ENCODE results near the gene TPSAB1. TPM values are rescaled to one million over a fixed set of nuclear protein-coding genes. Genes with fewer than 3 reads are reported as not detected.
"Not testable (repeated sequence)": the region's sequence is repeated elsewhere in the genome, so short reads cannot be mapped to it uniquely, and the experiment has no call there.

TPSAB1 gene
- total and polyA plus RNA-seq, 2 donors, result 4.3 to 11.1 TPM

- not testable (repeated sequence) for H3K4me3 ChIP-seq (ENCODE audit: low read length in 2 of 2); H3K36me3 ChIP-seq (ENCODE audit: control insufficient read depth in 2 of 2, insufficient read depth in 2 of 2, low read length in 1 of 2); H3K4me1 ChIP-seq (ENCODE audit: control insufficient read depth in 2 of 2, insufficient read depth in 2 of 2, low read length in 2 of 2); H3K9me3 ChIP-seq (ENCODE audit: control insufficient read depth in 2 of 2, insufficient read depth in 1 of 2, low read length in 1 of 2); DNase-seq (ENCODE audit: low read depth in 6 of 9, low spot score in 9 of 9); H3K27ac ChIP-seq (ENCODE audit: low read depth in 1 of 2, low read length in 1 of 2)
- H3K27me3 ChIP-seq (ENCODE audit: control insufficient read depth in 2 of 2, insufficient read depth in 1 of 2, low read length in 1 of 2), result peaks cover 9 to 12% of the 10 kb centered on the region in 2 donors
- WGBS, result 93% methylated on average over 3 of the region's 3 CpGs
Measured at GRCh38 chr16:1254821-1255220, 14.3 kb downstream of the TPSAB1 start.

GRCh38 chr16:1255276-1256122 lies 15.0 kb downstream of the TPSAB1 start, which contains the start of gene TPSD1:
Gene TPSD1 (plus strand): TSS chr16:1256069. CDS start chr16:1256281, 212 bp downstream.
- H3K4me3 ChIP-seq (ENCODE audit: low read length in 2 of 2); H3K27ac ChIP-seq (ENCODE audit: low read depth in 1 of 2, low read length in 1 of 2); H3K36me3 ChIP-seq (ENCODE audit: control insufficient read depth in 2 of 2, insufficient read depth in 2 of 2, low read length in 1 of 2); H3K9me3 ChIP-seq (ENCODE audit: control insufficient read depth in 2 of 2, insufficient read depth in 1 of 2, low read length in 1 of 2); H3K4me1 ChIP-seq (ENCODE audit: control insufficient read depth in 2 of 2, insufficient read depth in 2 of 2, low read length in 2 of 2); DNase-seq (ENCODE audit: low read depth in 6 of 9, low spot score in 9 of 9): not testable (repeated sequence)
- WGBS, result 73% methylated on average over 24 of the region's 26 CpGs
- peaks cover 15 to 19% of the 10 kb centered on the region in 2 donors for H3K27me3 ChIP-seq (ENCODE audit: control insufficient read depth in 2 of 2, insufficient read depth in 1 of 2, low read length in 1 of 2)

DNA sequence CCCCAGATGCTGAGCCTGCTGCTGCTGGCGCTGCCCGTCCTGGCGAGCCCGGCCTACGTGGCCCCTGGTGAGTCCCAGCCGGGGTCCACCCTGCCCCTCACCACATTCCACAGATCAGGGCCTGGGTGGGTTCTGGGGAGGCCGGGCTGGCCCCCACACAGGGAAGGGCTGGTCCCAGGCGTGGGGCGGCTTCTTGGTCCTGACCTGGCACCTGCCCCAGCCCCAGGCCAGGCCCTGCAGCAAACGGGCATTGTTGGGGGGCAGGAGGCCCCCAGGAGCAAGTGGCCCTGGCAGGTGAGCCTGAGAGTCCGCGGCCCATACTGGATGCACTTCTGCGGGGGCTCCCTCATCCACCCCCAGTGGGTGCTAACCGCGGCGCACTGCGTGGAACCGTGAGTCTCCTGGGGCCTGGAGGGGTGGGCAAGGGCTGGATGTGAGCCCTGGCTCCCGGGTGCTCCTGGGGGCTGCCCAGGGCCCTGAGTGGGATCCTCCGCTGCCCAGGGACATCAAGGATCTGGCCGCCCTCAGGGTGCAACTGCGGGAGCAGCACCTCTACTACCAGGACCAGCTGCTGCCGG lies 15.9 kb downstream of the TPSAB1 start:
- peaks cover 24 to 27% of the 10 kb centered on the region in 2 donors for H3K27me3 ChIP-seq (ENCODE audit: control insufficient read depth in 2 of 2, insufficient read depth in 1 of 2, low read length in 1 of 2)
- DNase-seq (ENCODE audit: low read depth in 6 of 9, low spot score in 9 of 9), result not testable (repeated sequence)

DNA sequence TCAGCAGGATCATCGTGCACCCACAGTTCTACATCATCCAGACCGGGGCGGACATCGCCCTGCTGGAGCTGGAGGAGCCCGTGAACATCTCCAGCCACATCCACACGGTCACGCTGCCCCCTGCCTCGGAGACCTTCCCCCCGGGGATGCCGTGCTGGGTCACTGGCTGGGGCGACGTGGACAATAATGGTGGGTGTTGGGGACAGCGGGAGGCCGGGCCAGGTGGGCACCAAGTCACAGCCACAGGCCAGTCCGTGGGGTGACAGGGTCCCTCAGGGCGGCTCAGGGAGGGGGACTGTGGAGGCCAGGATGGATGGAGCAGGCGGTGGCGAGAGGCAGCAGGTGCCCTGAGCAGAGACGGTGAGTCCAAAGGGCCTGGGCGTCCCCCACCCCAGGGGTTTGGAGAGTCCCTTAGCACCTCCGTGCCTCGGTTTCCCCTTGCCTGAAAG lies 16.4 kb downstream of the TPSAB1 start:
- WGBS, result 90% methylated on average over 22 of the region's 22 CpGs

More for the DNA sequence above, 15.9 kb downstream of the TPSAB1 start:
- H3K36me3 ChIP-seq (ENCODE audit: control insufficient read depth in 2 of 2, insufficient read depth in 2 of 2, low read length in 1 of 2); H3K9me3 ChIP-seq (ENCODE audit: control insufficient read depth in 2 of 2, insufficient read depth in 1 of 2, low read length in 1 of 2); H3K4me3 ChIP-seq (ENCODE audit: low read length in 2 of 2); H3K4me1 ChIP-seq (ENCODE audit: control insufficient read depth in 2 of 2, insufficient read depth in 2 of 2, low read length in 2 of 2); H3K27ac ChIP-seq (ENCODE audit: low read depth in 1 of 2, low read length in 1 of 2): not testable (repeated sequence)
- 87% methylated on average over 23 of the region's 23 CpGs for WGBS

GRCh38 chr16:1257561-1258224 lies 17.2 kb downstream of the TPSAB1 start:
- H3K4me1 ChIP-seq (ENCODE audit: control insufficient read depth in 2 of 2, insufficient read depth in 2 of 2, low read length in 2 of 2), result peaks cover 0 to 4% of the 10 kb centered on the region in 2 donors
- no peak for DNase-seq (ENCODE audit: low read depth in 6 of 9, low spot score in 9 of 9)
- H3K36me3 ChIP-seq (ENCODE audit: control insufficient read depth in 2 of 2, insufficient read depth in 2 of 2, low read length in 1 of 2), result no peaks in the 10 kb centered on the region
- peaks cover 37 to 41% of the 10 kb centered on the region in 2 donors for H3K27me3 ChIP-seq (ENCODE audit: control insufficient read depth in 2 of 2, insufficient read depth in 1 of 2, low read length in 1 of 2)
- WGBS, result 85% methylated on average over 34 of the region's 34 CpGs
- no peak overlapping the region for H3K27ac ChIP-seq (ENCODE audit: low read depth in 1 of 2, low read length in 1 of 2)
- no peaks in the 10 kb centered on the region for H3K9me3 ChIP-seq (ENCODE audit: control insufficient read depth in 2 of 2, insufficient read depth in 1 of 2, low read length in 1 of 2)
- H3K4me3 ChIP-seq (ENCODE audit: low read length in 2 of 2), result no peak overlapping the region

More for the DNA sequence above, 16.4 kb downstream of the TPSAB1 start:
- DNase-seq (ENCODE audit: low read depth in 6 of 9, low spot score in 9 of 9), result no peak
- Histone ChIP-seq H3K27me3 (ENCODE audit: control insufficient read depth in 2 of 2, insufficient read depth in 1 of 2, low read length in 1 of 2) (peaks cover 29 to 33% of the 10 kb centered on the region in 2 donors), H3K27ac (ENCODE audit: low read depth in 1 of 2, low read length in 1 of 2) (no peak overlapping the region), H3K36me3 (ENCODE audit: control insufficient read depth in 2 of 2, insufficient read depth in 2 of 2, low read length in 1 of 2) (no peaks in the 10 kb centered on the region), H3K9me3 (ENCODE audit: control insufficient read depth in 2 of 2, insufficient read depth in 1 of 2, low read length in 1 of 2) (no peaks in the 10 kb centered on the region), H3K4me3 (ENCODE audit: low read length in 2 of 2) (no peak overlapping the region), H3K4me1 (ENCODE audit: control insufficient read depth in 2 of 2, insufficient read depth in 2 of 2, low read length in 2 of 2) (peaks cover 0 to 4% of the 10 kb centered on the region in 2 donors)

GRCh38 chr16:1258225-1258600 lies 17.7 kb downstream of the TPSAB1 start:
- WGBS, result 78% methylated on average over 12 of the region's 12 CpGs
- H3K4me1 ChIP-seq (ENCODE audit: control insufficient read depth in 2 of 2, insufficient read depth in 2 of 2, low read length in 2 of 2), result peaks cover 0 to 4% of the 10 kb centered on the region in 2 donors
- no peak overlapping the region for H3K27ac ChIP-seq (ENCODE audit: low read depth in 1 of 2, low read length in 1 of 2)
- no peaks in the 10 kb centered on the region for H3K9me3 ChIP-seq (ENCODE audit: control insufficient read depth in 2 of 2, insufficient read depth in 1 of 2, low read length in 1 of 2)
- H3K27me3 ChIP-seq (ENCODE audit: control insufficient read depth in 2 of 2, insufficient read depth in 1 of 2, low read length in 1 of 2), result peaks cover 37 to 45% of the 10 kb centered on the region in 2 donors
- H3K36me3 ChIP-seq (ENCODE audit: control insufficient read depth in 2 of 2, insufficient read depth in 2 of 2, low read length in 1 of 2), result no peaks in the 10 kb centered on the region
- DNase-seq (ENCODE audit: low read depth in 6 of 9, low spot score in 9 of 9), result no peak
- H3K4me3 ChIP-seq (ENCODE audit: low read length in 2 of 2), result no peak overlapping the region

GRCh38 chr16:1258906-1259759 lies 18.6 kb downstream of the TPSAB1 start:
- Histone ChIP-seq H3K27me3 (ENCODE audit: control insufficient read depth in 2 of 2, insufficient read depth in 1 of 2, low read length in 1 of 2) (peaks cover 37 to 50% of the 10 kb centered on the region in 2 donors), H3K4me1 (ENCODE audit: control insufficient read depth in 2 of 2, insufficient read depth in 2 of 2, low read length in 2 of 2) (peaks cover 0 to 4% of the 10 kb centered on the region in 2 donors), H3K4me3 (ENCODE audit: low read length in 2 of 2) (no peak overlapping the region), H3K27ac (ENCODE audit: low read depth in 1 of 2, low read length in 1 of 2) (no peak overlapping the region), H3K9me3 (ENCODE audit: control insufficient read depth in 2 of 2, insufficient read depth in 1 of 2, low read length in 1 of 2) (peaks cover 0 to 3% of the 10 kb centered on the region in 2 donors), H3K36me3 (ENCODE audit: control insufficient read depth in 2 of 2, insufficient read depth in 2 of 2, low read length in 1 of 2) (no peaks in the 10 kb centered on the region)
- no peak for DNase-seq (ENCODE audit: low read depth in 6 of 9, low spot score in 9 of 9)
- WGBS, result 24% methylated on average over 42 of the region's 42 CpGs

- peaks cover 0 to 9% of the 10 kb centered on the region in 2 donors for H3K9me3 ChIP-seq (ENCODE audit: control insufficient read depth in 2 of 2, insufficient read depth in 1 of 2, low read length in 1 of 2)
- H3K4me1 ChIP-seq (ENCODE audit: control insufficient read depth in 2 of 2, insufficient read depth in 2 of 2, low read length in 2 of 2), result peaks cover 0 to 4% of the 10 kb centered on the region in 2 donors
- no peak overlapping the region for H3K27ac ChIP-seq (ENCODE audit: low read depth in 1 of 2, low read length in 1 of 2)
- H3K27me3 ChIP-seq (ENCODE audit: control insufficient read depth in 2 of 2, insufficient read depth in 1 of 2, low read length in 1 of 2), result peaks cover 37 to 50% of the 10 kb centered on the region in 2 donors
- H3K36me3 ChIP-seq (ENCODE audit: control insufficient read depth in 2 of 2, insufficient read depth in 2 of 2, low read length in 1 of 2), result no peaks in the 10 kb centered on the region
- no peak overlapping the region for H3K4me3 ChIP-seq (ENCODE audit: low read length in 2 of 2)
- DNase-seq (ENCODE audit: low read depth in 6 of 9, low spot score in 9 of 9), result no peak
- WGBS, result 37% methylated on average over 11 of the region's 11 CpGs
Measured at GRCh38 chr16:1259760-1260068, 19.2 kb downstream of the TPSAB1 start.

Measured in thymus (tissue), 11 donors.